ENCODE measurements around the gene PTPRR.

The PTPRR gene

GRCh38 chr12:70895956-70896355, 24.6 kb downstream of the PTPRR start:
- H3K4me1 ChIP-seq (ENCODE audit: control insufficient read depth, low read length) = no peaks in the 10 kb centered on the region
- no peaks in the 10 kb centered on the region for H3F3A ChIP-seq (ENCODE audit: control insufficient read depth, insufficient read depth)
- H3K27ac ChIP-seq (ENCODE audit: low read depth, low read length) = no peak overlapping the region
- TF ChIP-seq EZH2phosphoT487 (IDR thresholded peaks at IDR 0.05; ENCODE audit: borderline replicate concordance, low read length) = no peak
- no peak for TF ChIP-seq CTCF (IDR thresholded peaks at IDR 0.05; ENCODE audit: low read depth, low read length, poor library complexity, severe bottlenecking)
- H4K20me1 ChIP-seq (ENCODE audit: control insufficient read depth, insufficient read depth, low read depth, low read length) = no peaks in the 10 kb centered on the region
- H3K9me2 ChIP-seq (replicated peaks; ENCODE audit: control insufficient read depth, low read length) = no peaks in the 10 kb centered on the region
- H3K27me3 ChIP-seq (ENCODE audit: control insufficient read depth, low read length) = no peaks in the 10 kb centered on the region
- H3K9me3 ChIP-seq (ENCODE audit: control insufficient read depth, insufficient read depth, low read length) = no peaks in the 10 kb centered on the region
- no peak overlapping the region for H3K4me3 ChIP-seq (ENCODE audit: low read length)
- H3K79me2 ChIP-seq (ENCODE audit: control insufficient read depth, low read length) = no peaks in the 10 kb centered on the region
- no peak overlapping the region for H3K4me2 ChIP-seq (ENCODE audit: low read length)
- H3K36me3 ChIP-seq (ENCODE audit: control insufficient read depth, low read length) = no peaks in the 10 kb centered on the region

- no peak for TF ChIP-seq EZH2phosphoT487 (IDR thresholded peaks at IDR 0.05; ENCODE audit: borderline replicate concordance, low read length)
- no peak for TF ChIP-seq CTCF (IDR thresholded peaks at IDR 0.05; ENCODE audit: low read depth, low read length, poor library complexity, severe bottlenecking)
- no peaks in the 10 kb centered on the region for H4K20me1 ChIP-seq (ENCODE audit: control insufficient read depth, insufficient read depth, low read depth, low read length)
- no peak overlapping the region for H3K27ac ChIP-seq (ENCODE audit: low read depth, low read length)
- no peaks in the 10 kb centered on the region for H3K36me3 ChIP-seq (ENCODE audit: control insufficient read depth, low read length)
- no peaks in the 10 kb centered on the region for H3K4me1 ChIP-seq (ENCODE audit: control insufficient read depth, low read length)
- H3K79me2 ChIP-seq (ENCODE audit: control insufficient read depth, low read length) = no peaks in the 10 kb centered on the region
- H3F3A ChIP-seq (ENCODE audit: control insufficient read depth, insufficient read depth) = no peaks in the 10 kb centered on the region
- H3K9me2 ChIP-seq (replicated peaks; ENCODE audit: control insufficient read depth, low read length) = no peaks in the 10 kb centered on the region
- H3K9me3 ChIP-seq (ENCODE audit: control insufficient read depth, insufficient read depth, low read length) = no peaks in the 10 kb centered on the region
- H3K4me2 ChIP-seq (ENCODE audit: low read length) = no peak overlapping the region
- no peaks in the 10 kb centered on the region for H3K27me3 ChIP-seq (ENCODE audit: control insufficient read depth, low read length)
- H3K4me3 ChIP-seq (ENCODE audit: low read length) = no peak overlapping the region
Observed at GRCh38 chr12:70892593-70892992, 27.9 kb downstream of the PTPRR start.

- Histone ChIP-seq H3K79me2 (ENCODE audit: control insufficient read depth, low read length) (no peaks in the 10 kb centered on the region), H3K27ac (ENCODE audit: low read depth, low read length) (no peak overlapping the region), H3K9me3 (ENCODE audit: control insufficient read depth, insufficient read depth, low read length) (no peaks in the 10 kb centered on the region), H3K9me2 (replicated peaks; ENCODE audit: control insufficient read depth, low read length) (no peaks in the 10 kb centered on the region), H4K20me1 (ENCODE audit: control insufficient read depth, insufficient read depth, low read depth, low read length) (no peaks in the 10 kb centered on the region), H3K4me2 (ENCODE audit: low read length) (no peak overlapping the region), H3K4me3 (ENCODE audit: low read length) (no peak overlapping the region), H3F3A (ENCODE audit: control insufficient read depth, insufficient read depth) (no peaks in the 10 kb centered on the region), H3K27me3 (ENCODE audit: control insufficient read depth, low read length) (no peaks in the 10 kb centered on the region), H3K4me1 (ENCODE audit: control insufficient read depth, low read length) (no peaks in the 10 kb centered on the region), H3K36me3 (ENCODE audit: control insufficient read depth, low read length) (no peaks in the 10 kb centered on the region)
- no peak for TF ChIP-seq EZH2phosphoT487 (IDR thresholded peaks at IDR 0.05; ENCODE audit: borderline replicate concordance, low read length)
- no peak for TF ChIP-seq CTCF (IDR thresholded peaks at IDR 0.05; ENCODE audit: low read depth, low read length, poor library complexity, severe bottlenecking)
Observed at GRCh38 chr12:70890895-70891832, 29.4 kb downstream of the PTPRR start.

Measured in DOHH2 (cell line).